GM19043 (cell line): ENCODE data around the gene IHH.

Experiments
- ATAC-seq: cut with Tn5 transposase; IDR thresholded peaks from one replicate; pipeline ENCODE4 v1.9.1; 2021; ENCODE audit warnings: low read depth; ENCODE audit not compliant: unreplicated experiment

IHH gene

DNA sequence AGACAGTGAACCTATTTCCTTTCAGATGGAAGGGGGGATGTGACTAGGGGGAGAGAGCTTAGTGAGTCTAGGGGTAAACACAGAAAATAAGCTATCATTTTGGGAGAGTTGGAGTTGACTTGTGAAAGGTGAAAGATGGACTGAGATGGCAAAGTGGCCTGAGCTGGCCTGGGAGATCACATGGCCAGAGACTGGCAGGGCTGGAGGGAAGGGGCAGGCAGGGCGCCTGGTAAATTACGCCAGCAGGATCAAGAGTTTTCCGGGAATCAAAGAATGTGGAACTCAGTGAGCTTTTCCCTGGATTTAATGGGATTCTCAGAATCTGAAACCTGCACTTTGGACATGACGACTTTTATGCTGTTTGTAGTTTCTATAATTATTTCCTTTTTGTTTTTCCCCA lies 18.6 kb downstream of the IHH start:
- no peak for ATAC-seq

DNA sequence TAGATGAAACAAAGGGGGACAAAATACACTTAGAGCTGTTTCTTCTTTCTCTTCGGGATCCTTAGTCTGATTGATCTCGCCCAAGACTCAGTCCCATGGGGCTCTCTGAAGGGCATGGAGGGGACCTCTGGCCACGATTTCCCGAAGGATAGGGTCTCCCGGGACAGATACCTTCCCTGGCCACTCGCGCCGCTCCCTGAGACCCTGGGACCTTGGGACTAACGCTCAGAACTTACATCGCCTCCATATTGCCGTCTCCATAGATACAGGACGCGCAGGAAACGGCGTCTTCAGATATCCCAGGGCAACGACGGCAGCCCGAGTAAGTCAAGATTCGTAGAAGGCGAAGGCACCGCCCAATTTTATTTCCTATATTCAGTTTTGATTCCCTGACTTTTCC lies 19.5 kb downstream of the IHH start, which contains the start of gene CFAP65:
TSS of gene CFAP65 (minus strand) at position 265 of the 400 bp plus-strand sequence. CDS start 2,468 bp downstream, outside the sequence.
- no peak for ATAC-seq

DNA sequence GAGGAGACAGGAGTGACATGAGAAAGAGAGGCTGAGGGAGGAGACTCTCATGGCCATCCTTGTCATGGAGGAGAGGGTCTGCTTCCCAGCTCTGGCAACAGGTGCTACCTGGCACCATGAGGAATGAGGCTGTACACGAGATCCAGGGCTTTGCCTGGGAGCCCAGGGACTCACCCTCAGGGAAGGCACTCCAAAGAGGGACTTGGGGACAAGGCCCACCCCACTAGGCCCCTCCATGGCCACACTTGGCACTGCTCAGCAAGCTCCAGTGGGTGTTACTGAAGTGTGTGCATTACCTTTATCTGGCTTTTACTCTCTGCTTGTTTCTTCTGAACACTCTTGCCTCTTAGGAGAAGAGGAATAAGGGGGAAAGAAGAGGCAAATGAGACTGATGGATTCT lies 22.1 kb downstream of the IHH start:
- no peak for ATAC-seq

DNA sequence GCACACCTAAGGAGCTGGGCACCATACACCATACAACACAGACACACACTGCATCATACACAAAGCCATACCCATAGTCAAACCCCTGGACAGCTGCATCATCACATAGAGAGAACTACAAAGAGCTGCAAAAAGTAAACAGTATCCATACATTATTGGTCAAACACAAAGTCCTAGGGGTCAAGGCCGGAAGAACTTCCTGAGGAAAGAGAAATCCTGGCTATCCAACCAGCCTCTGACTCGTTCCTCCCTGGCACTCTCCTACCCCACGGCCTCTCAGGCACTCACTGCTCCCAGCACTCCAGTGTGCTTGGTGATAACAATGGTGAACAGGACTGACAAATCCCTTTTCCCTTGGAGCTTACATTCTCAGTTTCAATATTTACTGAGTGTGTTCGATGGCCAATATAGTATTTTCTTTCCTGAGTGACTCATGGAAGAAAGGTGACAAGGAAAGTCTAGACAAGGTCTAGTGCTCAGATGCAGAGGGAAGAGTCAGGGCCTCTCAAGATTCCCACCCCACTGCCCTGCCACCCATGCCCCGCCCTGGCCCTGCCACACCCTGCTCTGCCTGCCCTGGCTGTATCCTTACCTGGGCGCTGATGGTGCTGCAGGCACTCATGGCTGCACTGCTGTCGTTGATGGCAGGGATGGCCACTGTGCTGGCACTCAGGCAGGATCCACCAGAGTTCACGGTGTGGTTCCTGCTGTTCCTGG lies 22.8 kb downstream of the IHH start:
- no peak for ATAC-seq

- ATAC-seq: no peak
Measured at GRCh38 chr2:219035942-219036341, 24.8 kb downstream of the IHH start.

DNA sequence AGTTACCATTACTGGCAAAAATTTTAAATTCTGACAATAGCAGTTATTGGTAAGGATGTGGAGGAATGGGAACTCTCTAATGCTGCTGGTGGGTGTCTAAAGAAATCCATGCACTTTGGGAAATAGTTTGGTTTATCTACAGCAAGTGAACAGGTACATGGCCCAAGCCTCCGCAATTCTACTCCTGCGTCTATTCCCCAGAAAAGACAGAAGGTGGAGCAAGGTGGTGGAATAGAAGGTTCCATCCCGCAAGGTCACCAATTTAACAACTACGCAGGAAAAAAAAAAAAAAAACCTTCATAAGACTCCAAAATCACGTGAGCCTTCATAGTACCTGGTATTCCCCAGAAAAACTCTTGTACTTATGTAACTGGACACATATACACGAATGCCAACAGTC lies 25.9 kb downstream of the IHH start:
- no peak for ATAC-seq

- no peak for ATAC-seq
Measured at GRCh38 chr2:219032051-219032745, 28.5 kb downstream of the IHH start.

DNA sequence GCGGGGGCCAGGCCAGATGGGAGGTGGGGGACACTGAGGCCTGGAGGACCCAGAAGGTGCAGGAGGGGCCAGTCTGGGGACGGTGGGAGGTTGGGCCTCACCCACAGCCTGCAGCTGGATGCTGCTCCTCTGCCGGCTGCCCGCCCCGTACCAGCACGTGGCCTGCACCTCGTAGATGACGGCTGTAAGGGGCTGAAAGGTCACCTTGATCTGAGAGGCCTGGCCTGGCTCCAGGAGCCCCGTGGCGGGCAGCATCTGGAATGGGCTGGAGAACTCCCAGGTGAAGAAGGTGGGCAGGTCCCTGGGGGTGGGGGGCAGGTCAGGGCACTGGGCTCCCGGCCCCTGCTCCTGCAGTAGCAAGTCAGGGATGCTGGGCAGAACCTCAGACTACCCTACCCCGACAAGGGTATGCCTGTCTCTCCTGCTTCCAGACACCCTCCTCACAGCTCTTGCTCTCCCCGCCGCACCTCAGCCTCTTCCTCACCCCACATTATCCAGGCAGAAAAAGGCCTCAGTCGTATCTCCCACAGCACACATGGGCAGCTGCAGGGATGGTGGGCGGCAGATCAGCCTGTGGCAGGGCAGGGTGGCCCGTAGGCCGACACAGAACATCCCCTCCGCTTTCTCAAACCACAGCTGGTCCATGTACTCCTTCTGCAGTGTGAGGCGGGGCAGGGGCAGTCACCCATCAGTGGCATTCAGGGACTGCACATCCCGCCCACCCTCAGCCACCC lies 29.5 kb downstream of the IHH start:
- ATAC-seq: no peak

DNA sequence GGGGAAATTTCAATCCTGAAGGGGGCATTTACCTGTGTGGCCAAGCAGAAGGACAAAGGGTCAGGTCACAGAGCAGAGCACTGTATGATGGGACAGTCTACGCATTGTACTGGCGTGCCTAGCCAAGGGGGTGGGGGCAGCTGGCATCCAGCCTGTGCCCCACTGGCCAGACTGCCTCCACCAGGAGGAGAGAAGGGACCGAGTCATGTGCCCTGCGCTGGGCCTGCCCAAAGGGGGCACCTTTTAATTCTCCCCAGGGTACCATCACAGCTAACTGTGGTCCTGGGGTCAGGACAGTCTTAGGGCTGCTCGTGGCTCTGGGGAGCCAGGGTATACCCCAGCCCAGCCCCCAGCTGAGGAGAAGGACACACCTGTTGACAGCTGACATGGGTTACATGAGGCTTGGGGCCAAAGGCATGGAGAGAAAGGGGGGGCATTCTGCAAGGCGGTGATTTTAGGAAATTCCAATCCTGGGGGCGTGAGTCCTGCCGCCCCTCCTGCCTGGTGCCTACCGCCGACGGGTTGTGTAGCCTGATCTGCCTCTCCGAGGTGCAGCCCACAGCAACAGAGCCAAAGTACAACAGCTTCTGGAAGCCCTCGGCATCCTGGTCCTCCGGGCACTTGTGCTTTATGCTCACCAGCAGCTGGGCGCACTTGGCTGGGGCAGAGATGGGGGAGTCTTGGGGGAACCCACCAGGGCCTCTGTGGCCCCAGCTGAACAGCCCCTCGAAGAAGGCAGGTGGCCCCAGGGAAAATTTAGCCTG lies 30.4 kb downstream of the IHH start:
- no peak for ATAC-seq

DNA sequence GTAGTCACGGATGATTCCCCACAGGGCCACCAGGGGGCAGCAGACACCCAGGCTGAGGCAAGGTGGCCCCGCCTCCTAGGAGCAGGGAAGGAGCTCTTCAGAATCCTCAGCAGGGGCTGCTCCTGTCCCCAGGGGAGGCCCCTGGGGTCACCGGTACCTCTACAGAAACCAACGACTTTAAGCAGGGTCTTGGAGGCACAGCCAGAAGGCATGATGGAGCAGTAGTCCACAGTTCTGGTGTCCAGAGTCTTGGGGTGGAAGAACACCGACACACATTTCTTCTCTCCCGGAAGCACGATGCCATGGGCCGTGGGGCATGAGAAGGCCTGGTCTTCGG lies 30.9 kb downstream of the IHH start:
- ATAC-seq: no peak

DNA sequence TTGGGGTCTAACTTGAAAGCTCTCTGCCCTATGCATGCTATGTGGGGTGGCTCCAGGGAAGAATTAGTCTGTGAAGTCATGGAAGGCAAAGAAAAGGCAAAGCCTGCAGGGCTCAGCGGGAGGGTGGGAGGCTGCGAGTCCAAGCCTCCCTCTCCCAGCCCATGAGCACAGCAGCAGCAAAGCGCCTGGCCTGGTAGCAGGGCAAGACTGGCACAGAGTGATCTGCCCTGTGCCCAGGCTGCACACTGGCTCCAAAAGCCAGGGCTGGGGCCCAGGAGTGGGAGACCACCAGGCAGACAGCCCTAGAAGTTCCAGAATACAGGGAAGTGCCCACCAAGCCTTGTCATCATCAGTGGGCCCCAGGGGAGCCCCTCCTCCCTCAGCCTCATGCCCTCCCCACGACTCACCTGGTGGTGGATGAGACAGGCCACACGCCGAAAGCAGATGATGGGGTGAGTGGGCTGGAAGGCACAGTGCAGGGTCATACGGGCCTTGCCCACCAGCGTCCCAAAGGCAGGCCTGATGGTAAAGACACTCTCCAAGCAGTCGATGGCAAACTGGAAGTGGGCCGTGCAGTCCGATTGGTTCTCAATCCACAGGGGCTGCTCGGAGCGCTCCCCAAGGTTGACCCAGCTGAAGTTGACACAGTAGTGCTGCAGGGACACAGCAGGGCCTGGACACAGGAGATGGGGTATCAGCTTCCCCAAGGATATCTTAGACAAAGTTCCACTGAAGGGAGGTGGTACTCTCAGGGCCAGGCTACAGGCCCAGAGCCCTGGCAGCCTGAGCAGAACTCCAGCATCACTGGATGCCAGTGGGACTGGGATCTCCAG lies 31.5 kb downstream of the IHH start:
- ATAC-seq: no peak

DNA sequence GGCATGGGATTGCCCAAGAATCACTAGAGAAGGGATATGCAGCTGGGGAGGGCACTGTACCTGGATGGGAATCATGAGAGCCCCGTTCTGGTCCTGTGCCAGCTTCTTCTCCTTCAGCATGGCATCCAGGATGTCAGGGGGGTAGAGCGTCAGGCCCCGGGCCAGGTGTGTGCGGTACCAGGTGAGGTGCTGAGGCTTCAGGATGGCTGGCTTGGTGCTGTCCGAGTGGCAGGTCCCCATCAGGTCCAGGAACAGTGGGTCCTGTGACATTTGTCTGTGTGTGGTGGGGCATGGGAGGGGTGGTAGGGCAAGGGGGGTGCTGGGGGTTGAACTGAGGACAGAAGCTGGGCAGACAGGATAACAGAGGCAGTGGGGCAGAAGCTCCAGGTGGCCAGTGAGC lies 32.6 kb downstream of the IHH start:
- no peak for ATAC-seq

DNA sequence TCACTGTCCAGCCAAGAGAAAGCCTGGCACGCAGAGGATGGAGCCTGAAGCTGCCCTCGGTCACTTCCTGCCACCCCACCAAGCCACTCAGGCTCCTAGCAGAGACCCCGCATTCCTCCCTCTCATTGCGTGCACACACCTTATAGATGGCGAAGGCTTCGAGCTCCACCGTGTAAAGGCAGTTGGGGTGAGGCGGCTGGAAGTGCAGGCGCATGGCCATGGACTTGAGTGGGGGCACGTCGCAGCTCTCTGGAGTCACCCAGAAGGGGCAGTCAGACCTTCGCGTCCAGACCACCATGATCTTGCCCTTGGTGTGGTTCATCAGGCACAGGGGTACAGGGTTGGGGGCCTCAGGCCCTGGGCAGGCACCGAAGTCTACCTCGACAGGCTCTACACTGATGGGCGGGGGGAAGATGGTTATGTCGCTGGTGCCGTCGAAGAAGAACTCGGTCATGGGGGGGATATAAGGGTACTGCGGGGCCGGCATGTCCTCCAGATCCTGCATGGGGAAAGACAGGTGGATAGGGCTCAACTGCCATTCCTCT lies 33.1 kb downstream of the IHH start:
- no peak for ATAC-seq

DNA sequence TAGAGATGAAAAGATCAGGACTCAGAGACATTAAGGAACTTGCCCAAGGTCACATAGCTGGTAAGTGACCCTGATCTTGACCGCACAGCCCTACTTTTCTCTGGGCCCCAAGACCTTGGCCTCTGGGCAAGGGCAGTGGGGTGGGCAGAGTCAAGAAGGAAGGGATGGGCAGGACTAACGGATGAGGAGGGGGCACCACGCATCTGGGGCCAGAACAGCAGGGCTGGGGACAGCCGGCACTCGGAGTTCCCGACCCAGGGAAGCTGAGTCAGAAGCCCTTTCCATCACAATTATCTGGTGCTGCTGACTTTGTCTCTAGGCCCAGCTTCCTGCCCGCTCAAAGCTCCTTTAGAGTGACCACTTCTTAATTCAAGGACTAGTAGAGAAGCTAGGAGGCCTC lies 33.8 kb downstream of the IHH start:
- no peak for ATAC-seq

DNA sequence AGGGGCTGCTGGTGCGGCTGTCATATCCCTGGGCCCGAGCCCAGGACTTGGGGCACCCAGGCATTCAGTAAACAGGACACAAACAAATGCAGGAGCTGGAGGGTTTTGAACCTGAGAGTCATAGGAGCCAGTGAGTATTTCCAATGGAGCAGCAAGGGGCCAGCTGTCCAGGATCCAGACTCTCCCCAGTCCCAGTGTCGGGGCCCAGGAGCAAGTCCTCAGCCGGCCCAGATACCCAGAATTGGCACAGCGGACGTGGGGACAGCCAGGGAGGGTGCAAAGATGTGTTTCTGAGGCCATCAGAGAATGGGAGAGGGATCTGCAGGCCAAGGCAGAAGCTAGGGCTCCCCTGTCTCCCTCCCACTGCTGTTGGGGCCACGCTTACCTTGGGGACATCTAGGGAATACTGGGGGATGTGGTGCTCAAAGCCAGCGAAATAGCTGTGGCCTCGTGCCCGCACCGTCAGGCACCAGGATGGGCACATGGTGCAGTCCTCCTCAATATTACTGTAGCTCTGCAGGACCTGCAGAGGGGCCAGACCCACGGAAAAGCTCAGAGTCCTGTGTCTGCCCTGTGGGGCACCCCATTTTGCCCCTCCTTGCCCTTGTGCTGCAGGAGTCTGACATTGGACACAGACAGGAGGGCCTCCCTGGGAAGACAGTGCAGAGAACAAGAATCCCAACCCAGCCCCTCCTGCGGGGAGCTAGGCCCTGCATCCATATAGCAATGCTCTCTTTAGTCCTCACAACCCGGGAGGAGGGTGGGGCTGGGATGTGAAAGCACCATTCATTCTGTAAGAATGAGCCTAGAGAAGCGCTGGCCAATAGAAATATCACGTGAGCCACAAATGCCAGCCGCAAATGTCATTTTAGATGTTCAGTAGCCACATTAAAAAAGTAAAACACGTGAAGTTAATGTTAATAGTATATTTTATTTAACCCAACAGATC lies 34.8 kb downstream of the IHH start:
- no peak for ATAC-seq

- no peak for ATAC-seq
Measured at GRCh38 chr2:219024059-219024458, 36.7 kb downstream of the IHH start.

GRCh38 chr2:219023045-219023605 lies 37.6 kb downstream of the IHH start:
- ATAC-seq: no peak

GRCh38 chr2:219022616-219023015 lies 38.1 kb downstream of the IHH start:
- ATAC-seq: no peak
